ENCODE results near the gene LDLR. TPM values are rescaled to one million over a fixed set of nuclear protein-coding genes. Genes with fewer than 3 reads are reported as not detected.
A peak's percentile ranks its signal among the peaks of the same experiment; 100 is the strongest.
"Not testable (repeated sequence)": the region's sequence is repeated elsewhere in the genome, so short reads cannot be mapped to it uniquely, and the experiment has no call there.

Gene LDLR
- total RNA-seq, 1 experiment from 2014 or later: 51.6 TPM

DNA sequence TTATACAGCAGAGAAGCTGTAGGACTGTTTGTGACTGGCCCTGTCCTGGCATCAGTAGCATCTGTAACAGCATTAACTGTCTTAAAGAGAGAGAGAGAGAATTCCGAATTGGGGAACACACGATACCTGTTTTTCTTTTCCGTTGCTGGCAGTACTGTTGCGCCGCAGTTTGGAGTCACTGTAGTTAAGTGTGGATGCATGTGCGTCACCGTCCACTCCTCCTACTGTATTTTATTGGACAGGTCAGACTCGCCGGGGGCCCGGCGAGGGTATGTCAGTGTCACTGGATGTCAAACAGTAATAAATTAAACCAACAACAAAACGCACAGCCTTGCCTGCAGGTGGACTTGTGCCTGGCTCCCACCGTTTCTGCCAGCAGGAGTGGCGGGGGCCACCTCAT is 27.3 kb upstream of the LDLR start:
- Histone ChIP-seq H3K27ac (no peak overlapping the region), H3K4me1 (no peaks in the 10 kb centered on the region), H3K27me3 (no peaks in the 10 kb centered on the region), H3K9me3 (replicated peaks) (no peaks in the 10 kb centered on the region), H3K4me3 (no peak overlapping the region), H3K36me3 (peaks cover 51% of the 10 kb centered on the region)
- no peak for DNase-seq

DNA sequence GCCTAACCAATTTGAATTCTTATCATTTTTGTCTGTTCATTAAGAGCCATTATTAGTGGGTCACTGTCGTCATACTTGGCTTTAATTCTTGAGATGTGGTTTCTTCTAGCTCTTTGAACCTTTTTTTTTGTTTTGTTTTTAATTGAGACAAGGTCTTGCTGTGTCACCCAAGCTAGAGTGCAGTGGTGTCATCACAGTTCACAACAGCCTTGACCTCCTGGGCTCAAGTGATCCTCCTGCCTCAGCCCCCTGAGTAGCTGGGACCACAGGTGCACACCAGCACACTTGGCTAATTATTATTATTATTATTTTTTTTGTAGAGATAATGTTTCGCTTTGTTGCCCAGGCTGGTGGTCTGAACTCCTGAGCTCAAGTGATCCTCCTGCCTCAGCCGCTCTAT is 25.8 kb upstream of the LDLR start:
- no peak for DNase-seq
- peaks cover 57% of the 10 kb centered on the region for H3K36me3 ChIP-seq
- H3K27me3 ChIP-seq: no peaks in the 10 kb centered on the region
- H3K27ac ChIP-seq: no peak overlapping the region
- H3K4me1 ChIP-seq: no peaks in the 10 kb centered on the region
- no peak overlapping the region for H3K4me3 ChIP-seq
- no peaks in the 10 kb centered on the region; the same call in 1 of the 2 replicates for H3K9me3 ChIP-seq (replicated peaks)

GRCh38 chr19:11064831-11065303 is 24.4 kb upstream of the LDLR start:
- Histone ChIP-seq H3K4me1 (no peaks in the 10 kb centered on the region), H3K27ac (no peak overlapping the region), H3K4me3 (no peak overlapping the region), H3K27me3 (no peaks in the 10 kb centered on the region), H3K36me3 (peaks cover 46% of the 10 kb centered on the region), H3K9me3 (replicated peaks) (no peaks in the 10 kb centered on the region; the same call in 1 of the 2 replicates)
- DNase-seq: no peak

GRCh38 chr19:11066326-11066725 is 22.9 kb upstream of the LDLR start:
- no peaks in the 10 kb centered on the region for H3K4me1 ChIP-seq
- H3K27me3 ChIP-seq: no peaks in the 10 kb centered on the region
- H3K36me3 ChIP-seq: peaks cover 38% of the 10 kb centered on the region
- H3K9me3 ChIP-seq (replicated peaks): no peaks in the 10 kb centered on the region; the same call in 1 of the 2 replicates
- no peak for DNase-seq
- no peak overlapping the region for H3K27ac ChIP-seq
- H3K4me3 ChIP-seq: no peak overlapping the region

DNA sequence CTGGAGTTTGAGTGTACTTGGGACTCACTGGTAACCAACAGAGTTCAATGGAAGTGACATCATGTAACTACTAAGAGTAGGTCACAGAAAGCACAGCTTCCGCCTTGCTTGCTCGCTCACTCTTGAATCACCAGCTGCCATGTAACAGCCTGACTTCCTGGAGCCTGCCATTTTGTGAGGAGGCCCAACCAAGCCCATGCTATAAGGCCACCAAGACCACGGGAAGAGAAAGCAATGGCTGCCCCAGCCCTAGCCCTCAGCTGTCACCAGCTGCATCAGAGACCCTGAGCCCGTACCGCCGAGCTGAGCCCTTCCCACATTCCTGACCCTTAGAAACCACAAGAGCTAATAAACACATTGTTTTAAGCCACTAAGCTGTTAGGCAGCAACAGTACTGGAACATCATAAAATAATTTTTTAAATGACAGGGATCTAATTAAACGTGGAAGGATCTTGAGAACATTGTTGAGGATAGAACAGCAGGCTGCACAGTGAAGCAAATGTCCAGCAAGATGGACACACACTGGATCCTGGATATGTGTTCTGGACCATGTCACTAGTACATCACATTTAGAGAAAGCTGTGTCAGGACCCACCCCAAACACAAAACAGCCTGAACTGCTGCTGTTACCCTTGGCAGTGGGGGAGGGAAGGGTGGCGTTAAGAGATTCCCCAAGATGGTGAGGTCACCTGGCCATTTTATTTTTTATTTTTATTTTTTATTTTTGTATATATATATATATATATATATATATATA is 21.7 kb upstream of the LDLR start:
- Histone ChIP-seq H3K9me3 (replicated peaks) (no peaks in the 10 kb centered on the region; the same call in 1 of the 2 replicates), H3K4me3 (no peak overlapping the region), H3K36me3 (peaks cover 38% of the 10 kb centered on the region), H3K4me1 (no peaks in the 10 kb centered on the region), H3K27ac (no peak overlapping the region), H3K27me3 (no peaks in the 10 kb centered on the region)
- peak in 1 of 2 experiments; percentile 39 for DNase-seq

GRCh38 chr19:11069561-11069960 is 19.7 kb upstream of the LDLR start:
- H3K4me1 ChIP-seq: no peaks in the 10 kb centered on the region
- H3K9me3 ChIP-seq (replicated peaks): no peaks in the 10 kb centered on the region; the same call in 1 of the 2 replicates
- no peaks in the 10 kb centered on the region for H3K27me3 ChIP-seq
- no peak for DNase-seq
- no peak overlapping the region for H3K27ac ChIP-seq
- H3K36me3 ChIP-seq: peaks cover 29% of the 10 kb centered on the region
- H3K4me3 ChIP-seq: no peak overlapping the region

- Histone ChIP-seq H3K4me3 (no peak overlapping the region), H3K27me3 (no peaks in the 10 kb centered on the region), H3K4me1 (no peaks in the 10 kb centered on the region), H3K9me3 (replicated peaks) (no peaks in the 10 kb centered on the region; the same call in 1 of the 2 replicates), H3K36me3 (peaks cover 25% of the 10 kb centered on the region), H3K27ac (no peak overlapping the region)
- no peak for DNase-seq
These were observed 19.1 kb upstream of the LDLR start for GRCh38 chr19:11070123-11070522.

GRCh38 chr19:11073568-11073967 is 15.7 kb upstream of the LDLR start:
- no peaks in the 10 kb centered on the region for H3K9me3 ChIP-seq (replicated peaks)
- no peaks in the 10 kb centered on the region for H3K4me1 ChIP-seq
- H3K27ac ChIP-seq: no peak overlapping the region
- no peaks in the 10 kb centered on the region for H3K27me3 ChIP-seq
- no peak overlapping the region for H3K4me3 ChIP-seq
- no peaks in the 10 kb centered on the region for H3K36me3 ChIP-seq
- DNase-seq: no peak

- DNase-seq; H3K27me3 ChIP-seq; H3K36me3 ChIP-seq; H3K9me3 ChIP-seq (replicated peaks); H3K27ac ChIP-seq; H3K4me1 ChIP-seq; H3K4me3 ChIP-seq: not testable (repeated sequence)
These were observed 12.5 kb upstream of the LDLR start for GRCh38 chr19:11076792-11077191.

DNA sequence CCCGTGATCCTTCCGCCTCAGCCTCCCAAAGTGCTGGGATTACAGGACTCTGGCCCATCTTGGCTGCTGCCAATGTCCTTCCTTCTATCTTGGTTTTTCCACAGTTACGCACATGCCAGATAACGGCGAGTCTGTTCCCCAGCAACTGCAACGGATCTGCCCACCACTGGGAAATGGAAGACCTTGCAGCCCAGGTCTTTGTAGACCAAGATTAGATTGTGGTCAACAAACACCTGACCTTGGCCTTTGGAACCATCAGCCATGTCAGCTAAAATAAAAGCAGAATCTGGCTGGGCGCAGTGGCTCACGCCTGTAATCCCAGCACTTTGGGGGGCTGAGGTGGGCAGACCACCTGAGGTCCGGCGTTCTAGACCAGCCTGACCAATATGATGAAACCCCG is 10.4 kb upstream of the LDLR start:
- no peak overlapping the region for H3K4me3 ChIP-seq
- H3K27ac ChIP-seq: no peak overlapping the region
- H3K4me1 ChIP-seq: peaks cover 3% of the 10 kb centered on the region
- H3K27me3 ChIP-seq: no peaks in the 10 kb centered on the region
- H3K36me3 ChIP-seq: no peaks in the 10 kb centered on the region
- no peaks in the 10 kb centered on the region for H3K9me3 ChIP-seq (replicated peaks)
- no peak for DNase-seq

- H3K4me3 ChIP-seq: no peak overlapping the region
- no peak for DNase-seq
- no peak overlapping the region for H3K27ac ChIP-seq
- H3K9me3 ChIP-seq (replicated peaks): no peaks in the 10 kb centered on the region
- no peaks in the 10 kb centered on the region for H3K36me3 ChIP-seq
- H3K4me1 ChIP-seq: peaks cover 8% of the 10 kb centered on the region
- H3K27me3 ChIP-seq: no peaks in the 10 kb centered on the region
These were observed 9.3 kb upstream of the LDLR start for GRCh38 chr19:11079999-11080398.

DNA sequence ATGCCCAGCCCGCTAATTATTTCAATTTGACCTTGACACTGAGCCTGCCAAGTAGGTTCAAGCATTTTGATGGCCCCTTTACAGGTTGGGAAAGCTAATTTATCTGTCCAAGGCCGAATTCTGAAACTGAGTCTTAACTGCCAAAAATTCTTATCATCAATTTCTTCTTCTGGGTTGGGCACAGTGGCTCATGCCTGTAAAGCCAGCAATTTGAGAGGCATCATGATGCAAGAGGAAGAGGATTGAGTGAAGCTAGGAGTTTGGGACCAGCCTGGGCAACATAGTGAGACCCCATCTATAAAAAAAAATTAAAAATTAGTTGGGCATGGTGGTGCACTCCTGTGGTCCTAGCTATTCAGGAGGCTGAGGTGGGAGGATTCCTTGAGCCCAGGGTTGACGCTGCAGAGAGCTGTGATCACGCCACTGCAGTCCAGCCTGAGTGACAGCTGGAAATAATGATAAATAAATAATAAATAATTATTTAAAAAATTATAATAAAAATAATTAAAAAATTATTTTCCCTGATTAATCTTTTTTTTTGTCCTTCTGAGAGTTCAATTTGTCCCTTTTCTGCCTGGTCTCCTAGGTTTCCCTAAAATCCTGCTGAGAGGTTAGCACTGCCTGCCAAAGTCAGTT is 1.3 kb upstream of the LDLR start:
- peaks cover 20% of the 10 kb centered on the region for H3K4me1 ChIP-seq
- H3K9me3 ChIP-seq (replicated peaks): no peaks in the 10 kb centered on the region
- H3K27ac ChIP-seq: no peak overlapping the region
- no peaks in the 10 kb centered on the region for H3K27me3 ChIP-seq
- DNase-seq: no peak
- H3K36me3 ChIP-seq: peaks cover 19% of the 10 kb centered on the region
- H3K4me3 ChIP-seq: no peak overlapping the region; the same call in 1 of the 2 replicates

DNA sequence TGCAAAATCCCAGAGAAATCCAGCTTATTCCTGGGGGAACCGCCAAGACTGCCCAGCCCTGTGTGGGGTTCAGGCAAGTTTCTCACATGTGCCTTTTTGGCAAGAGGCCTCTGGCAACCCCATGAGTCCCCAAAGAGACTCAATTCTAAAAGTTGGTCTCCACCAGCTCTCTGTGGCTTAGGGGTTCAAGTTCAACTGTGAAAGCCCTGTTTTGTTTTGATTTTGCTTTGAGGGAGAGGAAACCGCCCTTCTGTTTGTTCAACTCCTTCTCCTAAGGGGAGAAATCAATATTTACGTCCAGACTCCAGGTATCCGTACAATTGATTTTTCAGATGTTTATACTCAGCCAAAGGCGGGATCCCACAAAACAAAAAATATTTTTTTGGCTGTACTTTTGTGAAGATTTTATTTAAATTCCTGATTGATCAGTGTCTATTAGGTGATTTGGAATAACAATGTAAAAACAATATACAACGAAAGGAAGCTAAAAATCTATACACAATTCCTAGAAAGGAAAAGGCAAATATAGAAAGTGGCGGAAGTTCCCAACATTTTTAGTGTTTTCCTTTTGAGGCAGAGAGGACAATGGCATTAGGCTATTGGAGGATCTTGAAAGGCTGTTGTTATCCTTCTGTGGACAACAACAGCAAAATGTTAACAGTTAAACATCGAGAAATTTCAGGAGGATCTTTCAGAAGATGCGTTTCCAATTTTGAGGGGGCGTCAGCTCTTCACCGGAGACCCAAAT is 583 bp upstream of the LDLR start:
- H3K4me3 ChIP-seq: peak overlapping the region; percentile 84
- DNase-seq: peak; percentile 15 to 33

GRCh38 chr19:11090014-11090263 is 676 bp downstream of the LDLR start:
- Histone ChIP-seq H3K4me3 (peak overlapping the region; percentile 84), H3K27ac (peak overlapping the region; percentile 83), H3K4me1 (peaks cover 11% of the 10 kb centered on the region), H3K36me3 (peaks cover 26% of the 10 kb centered on the region)
- DNase-seq; H3K9me3 ChIP-seq (replicated peaks); H3K27me3 ChIP-seq: not testable (repeated sequence)

More for the DNA sequence above, 583 bp upstream of the LDLR start:
- Histone ChIP-seq H3K27me3 (no peaks in the 10 kb centered on the region), H3K36me3 (peaks cover 19% of the 10 kb centered on the region), H3K9me3 (replicated peaks) (no peaks in the 10 kb centered on the region), H3K27ac (peak overlapping the region; percentile 83), H3K4me1 (peaks cover 18% of the 10 kb centered on the region)
